WI38 (cell line): ENCODE results near the gene IRAG1.
"Not testable (repeated sequence)": the region's sequence is repeated elsewhere in the genome, so short reads cannot be mapped to it uniquely, and the experiment has no call there.

Experiments
- H3K4me3 ChIP-seq: 2 replicates; pipeline ENCODE4 v1.5.1; 2011; ENCODE audit warnings: low read depth, mild to moderate bottlenecking, control low read depth, low read length
- CTCF ChIP-seq: IDR thresholded peaks from 2 replicates; pipeline ENCODE4 v1.5.1; 2012; ENCODE audit warnings: low read depth, mild to moderate bottlenecking, control low read depth, low read length

Gene IRAG1

GRCh38 chr11:10683429-10683828 is 10.1 kb downstream of the IRAG1 start:
- TF ChIP-seq CTCF = no peak
- no peak overlapping the region for H3K4me3 ChIP-seq

- no peak for TF ChIP-seq CTCF
- H3K4me3 ChIP-seq = no peak overlapping the region
Measured at GRCh38 chr11:10680956-10681487, 12.5 kb downstream of the IRAG1 start.

GRCh38 chr11:10680279-10680678 is 13.3 kb downstream of the IRAG1 start:
- H3K4me3 ChIP-seq = not testable (repeated sequence)

GRCh38 chr11:10679644-10680043 is 13.9 kb downstream of the IRAG1 start:
- H3K4me3 ChIP-seq = no peak overlapping the region
- no peak for TF ChIP-seq CTCF

- H3K4me3 ChIP-seq = no peak overlapping the region
- no peak for TF ChIP-seq CTCF
Measured at GRCh38 chr11:10678101-10678500, 15.5 kb downstream of the IRAG1 start.

- TF ChIP-seq CTCF = no peak
- no peak overlapping the region for H3K4me3 ChIP-seq
Measured at GRCh38 chr11:10676919-10677318, 16.6 kb downstream of the IRAG1 start.

- TF ChIP-seq CTCF = no peak
Measured at GRCh38 chr11:10674911-10675440, 18.6 kb downstream of the IRAG1 start.

GRCh38 chr11:10674440-10674855 is 19.1 kb downstream of the IRAG1 start:
- no peak for TF ChIP-seq CTCF
- H3K4me3 ChIP-seq = no peak overlapping the region

More at GRCh38 chr11:10674911-10675440, 18.6 kb downstream of the IRAG1 start:
- no peak overlapping the region for H3K4me3 ChIP-seq
